ENCODE results near the gene CAMSAP3.

The CAMSAP3 gene

GRCh38 chr19:7578127-7578526, 17.5 kb upstream of the CAMSAP3 start:
- DNase-seq (ENCODE audit: low spot score), result no peak

- DNase-seq (ENCODE audit: low spot score), result no peak
Measured at GRCh38 chr19:7579182-7579581, 16.5 kb upstream of the CAMSAP3 start.

GRCh38 chr19:7582446-7582845, 13.2 kb upstream of the CAMSAP3 start:
- no peak for DNase-seq (ENCODE audit: low spot score)

GRCh38 chr19:7589822-7590221, 5.8 kb upstream of the CAMSAP3 start:
- no peak for DNase-seq (ENCODE audit: low spot score)

- DNase-seq (ENCODE audit: low spot score), result no peak
Measured at GRCh38 chr19:7590256-7590655, 5.4 kb upstream of the CAMSAP3 start.

DNA sequence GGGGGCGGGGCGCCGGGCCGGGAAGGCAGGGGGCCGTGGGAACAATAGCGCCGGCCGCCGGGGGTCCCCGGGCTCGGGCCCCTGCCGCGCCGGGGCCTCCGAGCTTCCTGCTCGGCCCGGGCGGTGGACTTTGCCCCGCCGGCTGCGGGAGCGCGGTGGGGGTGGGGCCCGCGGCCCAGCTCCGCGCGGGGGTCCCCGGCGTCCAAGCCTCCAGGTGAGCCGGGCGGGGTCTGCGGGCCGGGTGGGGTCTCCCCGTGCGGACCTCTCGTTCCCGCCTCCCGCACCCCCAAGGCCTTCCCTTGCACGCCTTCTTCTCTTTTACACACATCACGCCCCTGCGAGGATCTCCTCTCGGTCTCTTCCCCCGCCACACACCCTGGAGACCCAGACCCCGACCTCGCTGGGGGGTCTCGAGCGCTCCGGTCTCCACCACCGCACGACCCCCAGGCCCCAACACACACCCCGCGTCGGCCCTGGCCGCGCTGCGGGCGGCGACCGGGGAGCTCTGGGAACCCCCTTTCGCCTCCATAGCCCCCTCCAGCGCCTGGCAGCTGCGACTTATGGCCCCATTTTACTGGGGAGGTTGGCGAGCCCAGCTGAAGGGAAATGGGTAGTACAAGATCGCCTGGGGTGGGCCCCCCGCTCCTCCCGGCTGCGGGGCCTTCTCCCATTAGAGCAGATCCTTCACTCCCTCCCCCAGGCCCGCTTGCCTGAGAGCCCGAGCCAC, 711 bp downstream of the CAMSAP3 start:
- no peak for DNase-seq (ENCODE audit: low spot score)

DNA sequence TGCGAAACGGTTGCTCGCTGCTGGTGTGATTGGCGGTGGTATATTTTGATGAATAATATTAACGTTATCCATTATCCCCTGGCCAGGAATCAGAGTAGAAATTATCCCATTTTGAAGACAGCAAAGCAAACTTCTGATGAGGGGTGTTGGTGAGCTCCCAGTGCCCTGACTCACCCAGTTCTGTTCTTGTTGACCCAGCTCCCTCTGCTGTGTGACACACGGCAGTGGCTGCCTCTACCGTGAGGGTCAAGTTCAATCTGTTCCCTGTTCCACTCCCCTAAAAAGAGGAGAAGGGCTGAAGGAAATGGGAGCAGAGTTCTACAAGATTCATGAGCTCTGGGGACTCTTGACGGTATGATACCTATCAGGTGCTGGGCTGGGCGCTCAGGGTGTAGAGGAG, 2.0 kb downstream of the CAMSAP3 start:
- no peak for DNase-seq (ENCODE audit: low spot score)

- no peak for DNase-seq (ENCODE audit: low spot score)
Measured at GRCh38 chr19:7598180-7598579, 2.5 kb downstream of the CAMSAP3 start.

DNA sequence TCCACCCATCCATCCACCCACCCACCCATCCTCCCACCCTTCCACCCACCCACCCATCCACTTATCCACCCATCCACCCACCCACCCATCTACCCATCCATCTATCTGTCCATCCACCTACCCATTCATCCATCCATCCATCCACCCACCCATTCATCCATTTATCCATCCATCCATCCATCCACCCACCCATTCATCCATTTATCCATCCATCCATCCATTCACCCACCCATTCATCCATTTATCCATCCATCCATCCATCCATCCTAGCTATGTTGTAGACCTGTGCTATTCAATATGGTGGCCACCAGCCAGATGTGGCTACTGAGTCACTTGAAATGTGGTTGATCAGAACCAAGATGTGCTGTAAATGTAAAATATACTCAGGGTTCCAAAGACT, 5.1 kb downstream of the CAMSAP3 start:
- no peak for DNase-seq (ENCODE audit: low spot score)

DNA sequence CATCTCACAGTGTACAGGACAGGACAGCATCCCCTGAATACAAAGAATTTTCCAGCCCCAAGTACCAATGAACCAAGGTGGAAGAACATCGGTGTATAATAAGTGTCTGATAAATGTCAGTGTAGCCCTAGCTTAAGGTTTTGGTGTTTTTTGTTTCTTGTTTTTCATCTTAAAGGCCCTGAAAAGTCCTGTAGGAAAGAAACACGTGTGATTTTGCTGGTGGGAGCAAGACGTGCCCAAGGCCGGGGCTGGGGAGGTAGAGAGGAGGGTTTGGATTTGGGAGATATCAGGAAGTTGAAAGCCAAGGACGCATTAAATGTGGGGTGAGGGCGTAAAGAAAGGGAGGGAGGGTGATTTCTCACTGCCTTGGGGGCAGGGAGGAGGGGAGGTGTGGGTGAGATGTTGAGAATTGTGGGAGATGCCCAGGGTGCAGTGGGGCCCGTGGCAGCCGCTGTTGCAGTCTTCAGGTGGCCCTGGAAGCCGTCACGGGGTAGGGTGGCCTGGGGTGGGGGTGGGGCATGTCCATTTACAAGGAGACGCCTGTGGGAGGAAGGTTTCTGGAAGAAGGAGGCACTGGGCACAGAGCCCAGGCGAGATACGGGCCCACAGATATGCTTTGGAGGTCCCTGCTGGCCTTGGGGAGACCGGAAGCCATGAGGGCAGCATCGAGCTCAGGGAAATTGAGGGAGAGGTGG, 6.7 kb downstream of the CAMSAP3 start:
- no peak for DNase-seq (ENCODE audit: low spot score)

DNA sequence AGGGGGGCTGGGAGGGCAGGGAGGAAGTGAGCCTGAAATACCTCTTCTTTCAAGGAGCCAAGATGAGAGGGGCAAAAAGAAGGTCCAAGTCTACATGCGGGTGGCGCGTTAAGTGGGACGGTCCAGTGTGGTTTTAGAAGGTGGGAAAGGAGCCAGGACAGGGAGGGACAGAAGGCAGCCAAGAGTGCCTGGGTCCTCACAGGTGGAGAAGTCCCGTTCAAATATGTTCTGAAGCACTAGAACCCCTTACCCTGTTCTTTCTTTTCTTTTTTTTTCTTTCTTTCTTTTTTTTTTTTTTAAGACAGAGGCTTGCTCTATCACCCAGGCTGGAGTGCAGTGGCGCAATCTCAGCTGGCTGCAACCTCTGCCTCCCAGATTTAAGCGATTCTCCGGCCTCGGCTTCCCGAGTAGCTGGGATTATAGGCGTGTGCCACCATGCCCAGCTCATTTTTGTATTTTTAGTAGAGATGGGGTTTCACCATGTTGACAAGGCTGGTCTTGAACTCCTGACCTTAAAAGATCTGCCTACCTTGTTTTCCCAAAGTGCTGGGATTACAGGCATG, 7.4 kb downstream of the CAMSAP3 start:
- no peak for DNase-seq (ENCODE audit: low spot score)

DNA sequence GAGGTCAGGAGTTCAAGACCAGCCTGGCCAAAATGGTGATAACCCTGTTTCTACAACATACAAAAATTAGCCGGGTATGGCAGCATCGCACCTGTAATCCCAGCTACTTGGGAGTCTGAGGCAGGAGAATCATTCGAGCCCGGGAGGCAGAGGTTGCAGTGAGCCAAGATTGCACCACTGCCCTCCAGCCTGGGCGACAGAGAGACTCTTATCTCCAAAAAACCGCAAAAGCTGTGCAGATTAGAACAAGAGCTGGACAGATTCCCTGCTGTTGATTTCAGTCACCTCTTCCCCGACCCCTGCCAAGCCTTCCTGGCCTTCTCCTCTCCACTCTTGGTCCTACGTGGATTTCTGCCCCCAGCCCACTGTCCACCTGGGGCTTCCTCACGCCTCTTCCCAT, 8.3 kb downstream of the CAMSAP3 start:
- DNase-seq (ENCODE audit: low spot score), result no peak

- no peak for DNase-seq (ENCODE audit: low spot score)
Measured at GRCh38 chr19:7605490-7606222, 10.0 kb downstream of the CAMSAP3 start.

DNA sequence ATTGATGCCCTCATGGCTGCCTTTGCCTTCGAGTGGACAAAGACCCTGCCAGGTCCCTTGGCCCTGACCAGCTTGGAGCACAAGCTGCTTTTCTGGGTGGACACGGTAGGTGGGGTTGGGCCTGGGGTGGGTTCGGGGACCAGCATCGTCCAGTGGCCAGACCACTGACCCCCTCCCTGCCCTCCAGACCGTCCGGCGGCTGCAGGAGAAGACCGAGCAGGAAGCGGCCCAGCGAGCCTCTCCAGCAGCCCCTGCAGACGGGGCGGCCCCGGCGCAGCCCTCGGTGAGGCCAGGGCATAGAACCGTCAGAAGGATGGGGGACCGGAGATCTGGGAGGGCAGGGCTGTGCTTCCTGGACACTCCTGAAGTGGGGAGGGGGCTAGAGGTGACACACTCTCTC, 10.6 kb downstream of the CAMSAP3 start:
- DNase-seq (ENCODE audit: low spot score), result no peak

DNA sequence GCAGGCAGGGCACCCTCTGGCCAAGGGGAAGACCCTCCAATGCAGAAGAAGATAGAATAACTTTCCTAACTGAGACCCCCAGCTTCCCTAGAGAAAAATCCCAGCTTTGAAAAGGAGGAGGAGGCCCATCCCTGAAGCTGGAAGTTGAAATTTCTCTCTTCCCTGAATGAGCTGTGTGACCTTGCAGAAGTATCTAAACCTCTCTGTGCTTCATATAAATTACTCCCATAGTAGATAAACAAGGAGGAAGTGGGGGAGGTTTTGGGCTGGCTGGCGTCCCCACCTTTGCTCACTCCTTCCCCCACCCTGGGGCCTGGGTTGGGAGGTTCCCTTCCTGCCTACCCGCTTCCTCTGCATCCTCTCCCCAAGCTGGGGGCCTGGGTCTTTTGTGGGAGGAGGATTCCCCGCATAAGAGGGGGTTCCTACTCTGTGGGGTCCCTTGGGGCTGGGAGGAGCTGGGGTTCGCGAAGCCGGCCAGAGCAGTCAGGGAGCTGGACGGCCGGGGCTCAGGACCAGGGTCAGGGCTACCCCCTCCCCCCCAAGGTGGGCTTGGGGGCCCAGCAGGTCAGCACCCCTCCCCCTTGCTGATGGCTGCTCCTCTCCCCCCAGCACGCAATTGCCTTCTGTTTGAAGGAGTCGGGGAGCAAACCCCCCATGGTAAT, 11.7 kb downstream of the CAMSAP3 start:
- DNase-seq (ENCODE audit: low spot score), result no peak

GRCh38 chr19:7607874-7608560, 12.4 kb downstream of the CAMSAP3 start:
- no peak for DNase-seq (ENCODE audit: low spot score)

- DNase-seq (ENCODE audit: low spot score), result no peak
Measured at GRCh38 chr19:7610491-7611240, 15.0 kb downstream of the CAMSAP3 start.

- DNase-seq (ENCODE audit: low spot score), result no peak
Measured at GRCh38 chr19:7611541-7612279, 16.0 kb downstream of the CAMSAP3 start.

GRCh38 chr19:7612282-7613274, 16.9 kb downstream of the CAMSAP3 start:
- DNase-seq (ENCODE audit: low spot score), result no peak

Measured in hepatic stellate cell (primary cell).